Astrocyte of the spinal cord (primary cell): ENCODE measurements around the gene PON2.
"Not testable (repeated sequence)": the region's sequence is repeated elsewhere in the genome, so short reads cannot be mapped to it uniquely, and the experiment has no call there.

ENCODE experiments used
- DNase-seq: peaks from one replicate; pipeline ENCODE4 v3.0.0; 2011; ENCODE audit warnings: low read depth, low spot score
- H3K4me3 ChIP-seq: 2 replicates; pipeline ENCODE4 v1.5.1; 2011; ENCODE audit warnings: low read depth, mild to moderate bottlenecking, low read length, moderate library complexity
- in situ Hi-C: cut with HindIII; loops from 2 replicates; pipeline ENCODE4 v1.10.0; 2017; ENCODE audit warnings: low sequenced_read_pairs
- TF ChIP-seq, protein P1 (sequence below): IDR thresholded peaks from 2 replicates; pipeline ENCODE4 v1.5.1; 2012; ENCODE audit warnings: low read depth, mild to moderate bottlenecking, low read length, inconsistent platforms

The PON2 gene

DNA sequence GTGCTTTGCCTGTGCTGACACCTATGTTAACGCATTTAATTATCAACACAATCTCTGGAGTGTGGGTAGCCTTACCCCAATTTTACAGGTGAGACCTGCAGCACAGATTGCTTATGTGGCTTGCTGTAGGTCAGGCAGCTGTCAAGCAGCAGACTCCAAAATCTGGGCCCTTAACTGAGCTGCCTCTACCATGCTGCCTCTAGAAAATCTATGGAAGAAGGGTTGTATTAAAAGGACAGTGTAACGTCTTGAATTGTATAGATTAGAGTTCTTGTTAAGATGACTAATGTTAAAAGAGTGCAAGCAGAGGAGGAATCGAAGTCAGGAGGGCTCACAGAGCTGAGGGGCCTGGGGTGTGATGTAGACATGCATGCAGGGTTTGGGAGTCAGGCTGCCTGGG is 37.4 kb downstream of the PON2 start:
- no peak overlapping the region for H3K4me3 ChIP-seq
- no peak for DNase-seq
- TF ChIP-seq, protein P1, sequence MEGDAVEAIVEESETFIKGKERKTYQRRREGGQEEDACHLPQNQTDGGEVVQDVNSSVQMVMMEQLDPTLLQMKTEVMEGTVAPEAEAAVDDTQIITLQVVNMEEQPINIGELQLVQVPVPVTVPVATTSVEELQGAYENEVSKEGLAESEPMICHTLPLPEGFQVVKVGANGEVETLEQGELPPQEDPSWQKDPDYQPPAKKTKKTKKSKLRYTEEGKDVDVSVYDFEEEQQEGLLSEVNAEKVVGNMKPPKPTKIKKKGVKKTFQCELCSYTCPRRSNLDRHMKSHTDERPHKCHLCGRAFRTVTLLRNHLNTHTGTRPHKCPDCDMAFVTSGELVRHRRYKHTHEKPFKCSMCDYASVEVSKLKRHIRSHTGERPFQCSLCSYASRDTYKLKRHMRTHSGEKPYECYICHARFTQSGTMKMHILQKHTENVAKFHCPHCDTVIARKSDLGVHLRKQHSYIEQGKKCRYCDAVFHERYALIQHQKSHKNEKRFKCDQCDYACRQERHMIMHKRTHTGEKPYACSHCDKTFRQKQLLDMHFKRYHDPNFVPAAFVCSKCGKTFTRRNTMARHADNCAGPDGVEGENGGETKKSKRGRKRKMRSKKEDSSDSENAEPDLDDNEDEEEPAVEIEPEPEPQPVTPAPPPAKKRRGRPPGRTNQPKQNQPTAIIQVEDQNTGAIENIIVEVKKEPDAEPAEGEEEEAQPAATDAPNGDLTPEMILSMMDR, result no peak
- in situ Hi-C loops, result no loop called here

DNA sequence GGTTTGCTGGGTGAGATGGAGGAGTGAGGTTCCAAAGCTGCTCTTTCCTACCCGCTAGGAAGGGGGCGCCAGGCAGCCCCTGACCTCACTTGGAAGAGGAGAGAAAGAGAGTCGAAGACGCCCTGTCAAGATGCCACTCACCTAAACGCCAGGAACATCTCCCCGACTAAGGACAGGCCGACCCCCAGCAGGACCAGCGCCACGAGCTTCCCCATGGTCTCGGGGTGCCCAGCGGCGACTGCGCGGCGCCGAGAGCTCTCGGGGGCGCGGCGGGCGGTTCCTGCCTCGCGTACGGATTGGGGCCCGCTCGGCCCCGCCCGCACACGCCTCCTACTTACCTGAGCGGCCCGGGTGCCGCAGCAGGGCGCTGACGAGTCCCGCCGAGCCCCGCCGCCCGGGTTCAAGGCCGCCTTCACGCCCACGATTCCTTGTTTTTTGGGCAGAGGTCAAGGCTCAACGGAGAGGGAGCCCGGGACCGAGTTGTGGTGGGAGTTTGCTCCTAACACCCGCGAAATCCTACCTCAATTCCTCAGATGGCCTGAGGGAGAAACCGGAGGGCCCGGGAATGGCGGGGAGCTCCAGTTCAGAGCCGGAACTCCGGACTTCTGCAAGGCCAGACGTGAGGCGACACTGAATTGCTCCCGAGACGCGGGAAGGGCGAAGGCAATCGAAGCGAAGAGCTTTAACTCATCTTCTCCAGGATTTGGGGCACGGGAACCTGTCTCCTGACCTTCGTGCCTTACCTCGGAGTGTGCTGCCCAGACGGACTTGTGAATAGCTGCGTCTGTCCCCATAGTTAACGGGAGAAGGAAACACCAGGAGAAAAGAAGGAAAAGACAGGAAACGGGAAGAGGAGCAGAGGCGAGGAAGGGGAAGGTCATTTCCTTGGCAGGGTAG is 38.4 kb downstream of the PON2 start, which contains the start of gene PON3:
TSS of gene PON3 (minus strand) at position 240 of the 897 bp plus-strand sequence. CDS start at position 215, 25 bp downstream.
- TF ChIP-seq, protein P1, result no peak
- in situ Hi-C loops, result no loop called here
- H3K4me3 ChIP-seq, result peak within 1 kb of the TSS; percentile 20
- no peak for DNase-seq

DNA sequence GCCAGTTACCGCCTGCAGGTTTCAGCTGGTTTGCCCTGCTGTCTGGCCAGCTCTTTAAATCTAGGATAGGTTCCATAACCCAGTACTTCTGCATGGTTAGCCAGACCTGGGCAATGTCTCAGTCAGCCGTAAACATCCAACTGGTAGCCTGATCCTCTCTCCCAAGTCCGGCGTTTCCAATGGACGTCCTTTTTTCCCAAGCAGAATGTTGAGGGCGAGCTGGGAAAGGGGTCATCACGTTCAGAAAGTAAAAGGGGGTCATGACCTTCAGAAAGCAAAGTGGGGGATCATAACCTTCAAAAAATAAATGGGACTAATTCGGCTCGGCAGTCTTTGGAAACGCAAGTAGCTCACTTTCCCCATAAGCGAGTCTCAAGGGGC is 39.1 kb downstream of the PON2 start:
- no peak for DNase-seq
- TF ChIP-seq, protein P1, result no peak
- in situ Hi-C loops, result no loop called here
- no peak overlapping the region for H3K4me3 ChIP-seq

DNA sequence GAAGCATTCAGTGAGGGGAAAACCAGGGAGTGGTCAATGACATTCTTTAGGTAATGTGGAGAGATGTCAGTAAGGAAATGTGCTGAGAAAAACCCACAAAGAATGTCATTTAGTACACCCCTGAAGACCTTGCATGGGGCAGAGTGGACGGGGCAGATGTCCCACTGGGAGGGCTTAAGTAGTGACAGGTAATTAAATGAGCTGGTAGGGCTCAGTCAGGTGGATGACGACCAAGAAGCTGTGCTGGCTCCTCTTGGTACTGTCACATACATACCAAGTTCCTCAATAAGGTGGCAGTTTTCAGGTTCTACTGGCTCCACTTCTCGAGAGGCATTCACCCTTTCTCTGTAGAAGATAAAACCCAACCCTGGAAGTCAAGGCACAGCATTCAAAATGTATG is 40.5 kb downstream of the PON2 start:
- H3K4me3 ChIP-seq, result no peak overlapping the region
- DNase-seq, result no peak
- in situ Hi-C loops, result no loop called here
- TF ChIP-seq, protein P1, result no peak

DNA sequence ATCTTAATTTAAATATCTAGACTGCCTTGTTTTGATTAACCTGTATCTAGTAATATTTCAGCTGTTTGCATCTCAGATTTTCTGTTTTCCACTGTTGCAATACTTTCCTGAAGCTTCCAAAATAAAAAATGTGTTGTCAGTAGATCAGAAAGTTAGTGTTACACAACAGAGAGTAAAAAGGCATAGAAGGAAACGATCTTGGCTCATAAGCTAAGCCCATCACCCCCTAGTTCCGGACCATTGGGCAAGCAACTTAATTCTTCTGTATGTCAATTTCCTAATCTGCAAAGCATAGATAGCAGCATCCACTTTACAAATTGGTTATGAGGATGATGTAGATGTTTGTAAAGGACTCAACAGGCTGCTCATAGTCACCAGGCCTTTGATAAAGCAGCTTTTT is 43.1 kb downstream of the PON2 start:
- H3K4me3 ChIP-seq, result no peak overlapping the region
- TF ChIP-seq, protein P1, result no peak
- in situ Hi-C loops, result no loop called here
- DNase-seq, result no peak

DNA sequence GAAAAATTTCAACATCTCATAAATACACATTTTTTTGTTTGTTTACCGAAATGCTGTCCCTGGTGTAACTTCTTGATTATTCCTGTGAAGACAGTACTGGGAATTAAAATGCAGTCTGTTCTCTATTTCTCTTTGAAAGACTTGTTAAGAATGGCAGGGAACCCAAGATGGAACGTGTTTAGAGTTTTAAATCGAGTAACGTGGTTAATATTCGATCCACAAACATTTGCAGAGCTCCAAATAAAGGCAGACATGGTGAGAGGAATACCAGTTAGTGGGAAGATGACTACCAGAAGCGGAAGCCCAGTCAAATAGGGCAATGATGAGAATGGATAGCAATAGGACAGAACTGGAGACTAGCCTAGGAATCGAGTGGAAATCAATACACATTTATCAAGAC is 45.3 kb downstream of the PON2 start:
- in situ Hi-C loops, result no loop called here
- H3K4me3 ChIP-seq, result no peak overlapping the region
- no peak for DNase-seq
- TF ChIP-seq, protein P1, result no peak

DNA sequence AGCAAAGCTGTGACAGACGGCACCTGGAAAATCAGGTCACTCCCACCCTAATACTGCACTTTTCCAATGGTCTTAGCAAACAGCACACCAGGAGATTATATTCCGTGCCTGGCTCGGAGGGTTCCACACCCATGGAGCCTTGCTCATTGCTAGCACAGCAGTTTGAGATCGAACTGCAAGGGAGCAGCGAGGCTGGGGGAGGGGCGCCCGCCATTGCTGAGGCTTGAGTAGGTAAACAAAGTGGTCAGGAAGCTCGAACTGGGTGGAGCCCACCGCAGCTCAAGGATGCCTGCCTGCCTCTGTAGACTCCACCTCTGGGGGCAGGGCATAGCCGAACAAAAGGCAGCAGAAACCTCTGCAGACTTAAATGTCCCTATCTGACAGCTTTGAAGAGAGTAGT is 55.4 kb downstream of the PON2 start:
- DNase-seq, in situ Hi-C loops, H3K4me3 ChIP-seq: not testable (repeated sequence)
